DMS 273 (cell line): ENCODE measurements around the gene EIF3K.
"Not testable (repeated sequence)": the region's sequence is repeated elsewhere in the genome, so short reads cannot be mapped to it uniquely, and the experiment has no call there.

Experiments
- DNase-seq: peaks from one replicate; lab custom pipeline; 2025; ENCODE audit not compliant: unreplicated experiment; lab: John Stamatoyannopoulos, UW

Gene EIF3K

GRCh38 chr19:38617764-38618589 lies 1.0 kb upstream of the EIF3K start, which contains the start of gene MAP4K1:
TSS of gene MAP4K1 (minus strand) at chr19:38617953. CDS start at chr19:38617895, 58 bp downstream.
- DNase-seq, result no peak

- DNase-seq, result no peak
Observed at GRCh38 chr19:38619361-38620174, 580 bp downstream of the EIF3K start.

- DNase-seq, result no peak
Observed at GRCh38 chr19:38624822-38625221, 5.8 kb downstream of the EIF3K start.

GRCh38 chr19:38626401-38626800 lies 7.4 kb downstream of the EIF3K start:
- no peak for DNase-seq

- no peak for DNase-seq
Observed at GRCh38 chr19:38629568-38629967, 10.6 kb downstream of the EIF3K start.

- DNase-seq, result not testable (repeated sequence)
Observed at GRCh38 chr19:38631301-38631700, 12.3 kb downstream of the EIF3K start.

- not testable (repeated sequence) for DNase-seq
Observed at GRCh38 chr19:38631811-38632475, 13.0 kb downstream of the EIF3K start.

- DNase-seq, result no peak
Observed at GRCh38 chr19:38632476-38633213, 13.7 kb downstream of the EIF3K start.

- DNase-seq, result peak; percentile 85
Observed at GRCh38 chr19:38634757-38635482, 15.9 kb downstream of the EIF3K start.

GRCh38 chr19:38635483-38636399 lies 16.8 kb downstream of the EIF3K start:
- no peak for DNase-seq

- DNase-seq, result no peak
Observed at GRCh38 chr19:38638461-38638860, 19.5 kb downstream of the EIF3K start.

GRCh38 chr19:38639679-38640078 lies 20.7 kb downstream of the EIF3K start:
- DNase-seq, result no peak

- no peak for DNase-seq
Observed at GRCh38 chr19:38640368-38640767, 21.4 kb downstream of the EIF3K start.

- DNase-seq, result no peak
Observed at GRCh38 chr19:38642176-38642575, 23.2 kb downstream of the EIF3K start.

GRCh38 chr19:38644719-38645118 lies 25.7 kb downstream of the EIF3K start:
- no peak for DNase-seq

- peak; percentile 99 for DNase-seq
Observed at GRCh38 chr19:38647368-38647965, 28.5 kb downstream of the EIF3K start, which contains the start of gene ACTN4. TSS of gene ACTN4 (plus strand) at chr19:38647649. CDS start at chr19:38647746, 97 bp downstream.

- peak; percentile 50 for DNase-seq
Observed at GRCh38 chr19:38647966-38648768, 29.2 kb downstream of the EIF3K start.
